Esophagus squamous epithelium (tissue), 4 donors: ENCODE results near the gene NCOR1.

Experiments
- POLR2A ChIP-seq, 4 donors: fragments of 450-650 bp; IDR thresholded peaks; one replicate each; pipeline ENCODE4 v1.6.1; 2017; ENCODE audit warnings: antibody characterized with exemption in 4 of 4, mild to moderate bottlenecking in 4 of 4, moderate library complexity in 3 of 4
- TF ChIP-seq, protein P1 (sequence below), 6 experiments: fragments of 450-650 bp in 4 of 6; fragments of 200-600 bp in 2 of 6; sonication (generic) in 2 of 6; IDR thresholded peaks; one replicate each; pipeline ENCODE4 v1.5.1; 2016 to 2019; ENCODE audit warnings: antibody characterized with exemption in 6 of 6, mild to moderate bottlenecking in 4 of 6, moderate library complexity in 4 of 6

DNA sequence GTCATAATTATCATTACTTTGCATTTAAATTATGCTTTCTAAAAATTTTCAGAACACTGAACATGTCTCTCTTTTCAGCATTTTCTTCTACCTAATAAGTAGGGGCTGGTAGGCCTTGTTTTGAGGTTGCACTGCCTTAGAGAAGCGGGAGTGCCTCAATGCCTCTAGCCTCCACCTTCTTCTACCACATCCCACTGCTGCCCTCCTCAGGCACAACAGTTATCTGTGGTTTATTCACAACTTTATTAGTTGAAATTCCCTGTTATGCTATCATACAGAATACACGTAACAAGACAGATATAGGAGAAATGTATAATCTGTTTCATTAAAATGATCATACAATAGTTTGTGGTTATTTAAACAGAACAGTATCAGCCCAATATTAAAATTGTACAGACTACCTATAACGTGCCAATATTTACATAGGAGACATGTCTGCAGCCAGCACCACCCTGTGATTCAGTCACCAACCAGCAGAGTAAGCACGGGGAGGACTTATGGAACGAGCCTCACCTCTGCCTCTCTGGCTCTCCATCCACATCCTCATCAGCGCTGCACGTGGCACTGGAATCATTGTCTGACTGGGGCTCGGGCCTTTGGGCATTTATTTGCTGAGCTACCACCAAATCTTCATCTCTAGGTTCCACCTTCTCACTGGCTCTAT, 114.5 kb downstream of the NCOR1 start:
- TF ChIP-seq, protein P1, sequence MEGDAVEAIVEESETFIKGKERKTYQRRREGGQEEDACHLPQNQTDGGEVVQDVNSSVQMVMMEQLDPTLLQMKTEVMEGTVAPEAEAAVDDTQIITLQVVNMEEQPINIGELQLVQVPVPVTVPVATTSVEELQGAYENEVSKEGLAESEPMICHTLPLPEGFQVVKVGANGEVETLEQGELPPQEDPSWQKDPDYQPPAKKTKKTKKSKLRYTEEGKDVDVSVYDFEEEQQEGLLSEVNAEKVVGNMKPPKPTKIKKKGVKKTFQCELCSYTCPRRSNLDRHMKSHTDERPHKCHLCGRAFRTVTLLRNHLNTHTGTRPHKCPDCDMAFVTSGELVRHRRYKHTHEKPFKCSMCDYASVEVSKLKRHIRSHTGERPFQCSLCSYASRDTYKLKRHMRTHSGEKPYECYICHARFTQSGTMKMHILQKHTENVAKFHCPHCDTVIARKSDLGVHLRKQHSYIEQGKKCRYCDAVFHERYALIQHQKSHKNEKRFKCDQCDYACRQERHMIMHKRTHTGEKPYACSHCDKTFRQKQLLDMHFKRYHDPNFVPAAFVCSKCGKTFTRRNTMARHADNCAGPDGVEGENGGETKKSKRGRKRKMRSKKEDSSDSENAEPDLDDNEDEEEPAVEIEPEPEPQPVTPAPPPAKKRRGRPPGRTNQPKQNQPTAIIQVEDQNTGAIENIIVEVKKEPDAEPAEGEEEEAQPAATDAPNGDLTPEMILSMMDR (IDR thresholded peaks at IDR 0.05) = no peak
- TF ChIP-seq POLR2A (IDR thresholded peaks at IDR 0.05) = no peak
